Erythroblast (primary cell): ENCODE measurements around the gene CYB5R3.

ENCODE experiments used
- GATA1 ChIP-seq: IDR thresholded peaks from 2 replicates; pipeline ENCODE4 v1.6.1; 2011; ENCODE audit warnings: low read depth, mild to moderate bottlenecking, control low read depth, low read length, moderate library complexity
- POLR2A ChIP-seq: IDR thresholded peaks from 2 replicates; pipeline ENCODE4 v1.6.1; 2011; ENCODE audit warnings: mild to moderate bottlenecking, low read length

- TF ChIP-seq POLR2A (no peak), GATA1 (no peak)
Measured at GRCh38 chr22:42670921-42671709, 21.9 kb upstream of the CYB5R3 start.
